ENCODE data around the gene ATG4B. TPM values are rescaled to one million over a fixed set of nuclear protein-coding genes. Genes with fewer than 3 reads are reported as not detected.
A peak's percentile ranks its signal among the peaks of the same experiment; 100 is the strongest.

Gene ATG4B
- polyA plus RNA-seq, 1 donor = 79.8 TPM

DNA sequence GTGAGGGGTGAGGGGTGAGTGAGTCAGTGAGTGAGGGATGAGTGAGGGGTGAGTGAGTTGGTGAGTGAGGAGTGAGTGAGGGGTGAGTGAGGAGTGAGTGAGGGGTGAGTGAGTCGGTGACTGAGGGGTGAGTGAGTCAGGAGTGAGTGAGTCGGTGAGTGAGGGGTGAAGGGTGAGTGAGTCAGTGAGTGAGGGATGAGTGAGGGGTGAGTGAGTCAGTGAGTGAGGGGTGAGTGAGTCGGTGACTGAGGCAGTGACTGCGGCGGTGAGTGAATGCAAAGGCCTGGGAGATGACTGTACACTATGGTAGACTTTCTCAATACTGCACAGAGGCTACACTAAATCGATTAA lies 17.1 kb upstream of the ATG4B start:
- 100% methylated on average over 1 of the region's 6 CpGs for WGBS (ENCODE audit: insufficient coverage, low lambda C conversion rate)
- Histone ChIP-seq H3K4me3 (ENCODE audit: low read length) (no peak overlapping the region), H3K27me3 (ENCODE audit: control insufficient read depth, insufficient read depth, low read length) (no peaks in the 10 kb centered on the region), H3K9me3 (ENCODE audit: control insufficient read depth, low read depth, low read length) (no peaks in the 10 kb centered on the region), H3K4me1 (ENCODE audit: control insufficient read depth, insufficient read depth, low read length) (no peaks in the 10 kb centered on the region), H3K36me3 (ENCODE audit: control insufficient read depth, insufficient read depth, low read length) (peaks cover 16% of the 10 kb centered on the region), H3K27ac (ENCODE audit: low read length) (no peak overlapping the region)
- no peak for DNase-seq

DNA sequence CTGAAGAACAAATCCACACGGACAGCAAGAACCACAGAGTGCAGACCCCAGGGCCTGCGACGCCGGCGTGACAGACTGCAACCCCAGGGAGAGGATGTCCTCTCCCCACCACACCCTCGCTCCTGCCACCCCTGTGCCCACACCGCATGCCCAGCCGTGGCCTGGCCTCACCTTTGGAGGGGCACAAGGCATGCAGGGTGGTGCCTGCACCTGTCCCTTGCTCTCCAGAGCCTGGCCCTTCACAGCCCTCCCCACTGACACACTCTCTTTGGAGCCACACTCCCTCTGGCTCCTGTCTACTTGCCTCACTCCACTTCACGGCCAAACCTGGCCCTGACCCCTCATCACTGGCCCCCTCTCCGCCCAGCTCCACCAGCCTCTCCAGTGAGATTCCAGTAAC lies 9.8 kb upstream of the ATG4B start:
- no peak for DNase-seq

DNA sequence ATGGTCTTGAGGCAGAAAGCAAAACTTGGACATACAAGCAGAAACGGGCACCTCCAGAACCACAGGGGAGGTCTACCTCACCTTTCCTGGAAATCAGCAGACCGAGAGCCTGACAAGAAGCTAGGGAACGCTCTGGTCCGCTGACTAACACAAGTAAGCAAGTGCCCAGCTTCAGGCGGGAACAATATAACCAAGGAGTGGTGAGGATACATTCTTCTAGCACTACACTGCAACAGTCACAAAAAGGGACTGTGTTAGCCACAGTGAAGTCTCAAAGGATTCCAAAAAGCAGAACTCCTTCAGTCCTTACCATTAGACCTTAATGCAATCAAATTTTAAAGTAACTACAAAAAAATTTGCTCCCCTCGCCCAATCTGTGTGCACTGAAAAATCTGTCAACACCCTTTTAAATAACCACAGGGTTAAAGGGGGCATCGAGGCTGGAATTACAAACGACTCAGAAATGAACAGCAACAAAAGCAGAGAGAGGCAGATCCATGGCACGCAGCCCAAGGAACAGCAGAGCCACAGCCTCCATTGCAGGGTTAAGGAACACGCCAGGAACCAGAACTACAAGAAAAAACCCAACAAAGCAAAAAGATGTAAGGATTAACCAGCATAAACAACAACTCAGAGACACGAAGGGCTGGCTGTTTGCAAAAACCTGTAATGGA lies 7.6 kb upstream of the ATG4B start:
- no peak for DNase-seq
- no peak overlapping the region for H3K27ac ChIP-seq (ENCODE audit: low read length)
- no peaks in the 10 kb centered on the region for H3K9me3 ChIP-seq (ENCODE audit: control insufficient read depth, low read depth, low read length)
- no peak overlapping the region for H3K4me3 ChIP-seq (ENCODE audit: low read length)
- WGBS (ENCODE audit: insufficient coverage, low lambda C conversion rate) = 100% methylated on average over 1 of the region's 11 CpGs
- H3K36me3 ChIP-seq (ENCODE audit: control insufficient read depth, insufficient read depth, low read length) = peaks cover 43% of the 10 kb centered on the region
- peaks cover under 1% of the 10 kb centered on the region for H3K4me1 ChIP-seq (ENCODE audit: control insufficient read depth, insufficient read depth, low read length)
- H3K27me3 ChIP-seq (ENCODE audit: control insufficient read depth, insufficient read depth, low read length) = no peaks in the 10 kb centered on the region

More for the DNA sequence above, 9.8 kb upstream of the ATG4B start:
- H3K27me3 ChIP-seq (ENCODE audit: control insufficient read depth, insufficient read depth, low read length) = no peaks in the 10 kb centered on the region
- H3K36me3 ChIP-seq (ENCODE audit: control insufficient read depth, insufficient read depth, low read length) = peaks cover 36% of the 10 kb centered on the region
- H3K9me3 ChIP-seq (ENCODE audit: control insufficient read depth, low read depth, low read length) = no peaks in the 10 kb centered on the region
- H3K4me3 ChIP-seq (ENCODE audit: low read length) = no peak overlapping the region
- WGBS (ENCODE audit: insufficient coverage, low lambda C conversion rate) = no CpG with 5 or more reads among the region's 10 CpGs
- no peak overlapping the region for H3K27ac ChIP-seq (ENCODE audit: low read length)
- H3K4me1 ChIP-seq (ENCODE audit: control insufficient read depth, insufficient read depth, low read length) = no peaks in the 10 kb centered on the region

DNA sequence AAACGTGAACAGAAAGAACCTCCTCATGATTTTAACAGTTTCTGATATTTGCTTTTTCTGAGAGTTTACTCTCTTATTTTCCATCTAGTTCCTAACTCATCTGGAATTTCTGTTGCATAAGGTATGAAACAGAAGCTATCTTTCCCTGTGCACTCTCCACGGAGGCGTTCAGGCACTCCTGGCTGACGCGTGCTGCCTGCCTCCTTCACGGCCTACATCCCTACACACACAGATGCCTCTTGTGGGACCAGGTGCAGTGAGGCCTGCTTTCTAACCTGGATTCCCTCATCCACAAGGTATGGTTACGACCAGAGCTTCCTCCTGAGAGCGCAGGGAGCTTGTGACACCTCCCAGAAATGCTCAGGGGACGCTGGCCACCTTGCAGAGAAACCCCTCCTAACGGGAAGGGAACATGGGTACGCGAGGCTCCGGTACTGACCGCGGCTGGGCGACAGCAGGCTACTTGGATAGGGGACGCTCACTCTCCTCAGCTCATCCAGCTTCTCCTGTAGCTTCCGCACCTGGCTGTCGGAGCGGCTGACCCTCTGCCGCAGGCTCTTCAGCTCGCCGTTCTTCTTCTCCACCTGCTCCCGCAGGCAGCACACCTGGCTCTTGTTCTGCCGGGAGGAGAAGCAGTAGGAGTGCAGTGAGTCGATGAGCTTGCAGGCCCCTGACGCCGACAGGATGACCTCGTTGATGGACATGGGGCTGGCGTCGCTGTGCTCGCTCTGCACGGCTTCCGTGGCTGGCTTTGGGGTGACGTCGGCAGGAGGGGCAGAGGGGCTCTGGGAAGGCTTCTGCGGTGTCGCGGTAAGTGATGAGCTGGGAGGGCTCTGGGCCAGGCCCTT lies 4.8 kb upstream of the ATG4B start:
- H3K27ac ChIP-seq (ENCODE audit: low read length) = no peak overlapping the region
- WGBS (ENCODE audit: insufficient coverage, low lambda C conversion rate) = 71% methylated on average over 1 of the region's 39 CpGs
- H3K9me3 ChIP-seq (ENCODE audit: control insufficient read depth, low read depth, low read length) = no peaks in the 10 kb centered on the region
- H3K27me3 ChIP-seq (ENCODE audit: control insufficient read depth, insufficient read depth, low read length) = no peaks in the 10 kb centered on the region
- peaks cover 11% of the 10 kb centered on the region for H3K4me1 ChIP-seq (ENCODE audit: control insufficient read depth, insufficient read depth, low read length)
- no peak overlapping the region for H3K4me3 ChIP-seq (ENCODE audit: low read length)
- H3K36me3 ChIP-seq (ENCODE audit: control insufficient read depth, insufficient read depth, low read length) = peaks cover 41% of the 10 kb centered on the region
- no peak for DNase-seq

DNA sequence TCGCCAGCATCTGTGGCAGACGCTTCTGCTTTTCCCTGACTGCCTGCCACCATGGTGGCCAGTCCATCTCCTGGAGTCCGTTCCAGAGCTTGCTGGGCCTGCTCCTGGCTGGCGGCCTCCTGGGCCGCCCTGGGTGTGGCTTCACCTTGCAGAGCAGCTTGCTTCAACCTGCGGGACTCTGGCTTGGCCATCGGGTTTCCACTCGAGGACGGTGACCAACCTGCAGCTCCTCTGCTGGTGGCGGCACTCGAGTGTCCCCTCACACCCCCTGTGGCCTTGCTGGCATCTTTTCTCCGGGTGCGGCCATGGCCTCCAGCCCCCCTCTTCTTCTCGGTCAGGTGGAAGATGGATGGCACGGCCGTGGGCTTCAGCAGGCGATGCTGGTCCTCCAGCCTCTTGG lies 3.9 kb upstream of the ATG4B start:
- no CpG with 5 or more reads among the region's 17 CpGs for WGBS (ENCODE audit: insufficient coverage, low lambda C conversion rate)
- Histone ChIP-seq H3K36me3 (ENCODE audit: control insufficient read depth, insufficient read depth, low read length) (peaks cover 35% of the 10 kb centered on the region), H3K27me3 (ENCODE audit: control insufficient read depth, insufficient read depth, low read length) (no peaks in the 10 kb centered on the region), H3K9me3 (ENCODE audit: control insufficient read depth, low read depth, low read length) (no peaks in the 10 kb centered on the region), H3K4me3 (ENCODE audit: low read length) (no peak overlapping the region), H3K4me1 (ENCODE audit: control insufficient read depth, insufficient read depth, low read length) (peaks cover 11% of the 10 kb centered on the region), H3K27ac (ENCODE audit: low read length) (no peak overlapping the region)
- DNase-seq = no peak

GRCh38 chr2:241635756-241636155 lies 1.7 kb upstream of the ATG4B start:
- Histone ChIP-seq H3K27ac (ENCODE audit: low read length) (peak overlapping the region; percentile 70), H3K27me3 (ENCODE audit: control insufficient read depth, insufficient read depth, low read length) (no peaks in the 10 kb centered on the region), H3K9me3 (ENCODE audit: control insufficient read depth, low read depth, low read length) (peaks cover 11% of the 10 kb centered on the region), H3K4me3 (ENCODE audit: low read length) (peak overlapping the region; percentile 85), H3K4me1 (ENCODE audit: control insufficient read depth, insufficient read depth, low read length) (peaks cover 16% of the 10 kb centered on the region), H3K36me3 (ENCODE audit: control insufficient read depth, insufficient read depth, low read length) (peaks cover 29% of the 10 kb centered on the region)
- WGBS (ENCODE audit: insufficient coverage, low lambda C conversion rate) = 13% methylated on average over 4 of the region's 6 CpGs
- DNase-seq = peak in 1 of 2 donors; percentile 15

DNA sequence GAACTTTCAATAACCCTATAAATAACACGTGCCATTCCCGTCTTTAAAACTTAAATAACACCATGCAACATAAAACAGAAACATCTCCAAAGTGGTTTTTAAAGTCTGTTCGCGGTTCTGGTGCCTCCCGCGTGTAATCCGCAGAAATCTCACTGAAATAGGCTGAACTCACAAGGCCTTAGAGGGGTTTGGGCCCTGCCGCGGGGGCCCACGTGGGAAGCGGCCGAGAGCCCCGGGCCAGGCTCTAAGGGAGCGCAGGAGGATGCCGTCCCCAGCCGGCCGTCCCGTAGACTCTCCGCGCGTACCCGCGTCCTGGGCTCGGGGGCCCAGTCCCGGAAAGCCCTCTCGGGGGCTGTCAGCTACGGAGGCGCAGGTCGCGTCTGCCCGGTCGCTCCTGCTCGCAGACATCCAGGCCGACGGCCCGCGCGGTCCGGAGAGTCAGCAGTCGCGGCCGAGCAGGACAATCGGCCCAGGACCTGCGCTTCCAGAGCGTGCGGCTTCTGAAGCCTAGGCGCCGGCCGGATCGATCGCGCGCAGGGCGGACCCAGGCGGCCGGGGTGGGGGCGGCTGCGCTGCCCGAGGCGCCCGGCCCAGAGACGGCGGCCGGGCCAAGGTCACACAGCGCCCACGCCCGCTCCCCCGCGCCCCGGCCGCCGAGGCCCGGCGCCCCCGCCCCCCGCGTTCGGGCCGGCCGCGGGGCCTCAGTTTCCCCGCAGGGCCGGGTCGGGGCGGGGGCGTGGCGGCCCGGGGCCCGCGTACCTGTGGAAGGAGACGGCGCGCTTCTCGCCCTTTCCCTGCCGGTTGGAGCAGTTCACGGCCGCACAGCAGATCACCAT lies 1.1 kb upstream of the ATG4B start:
- Histone ChIP-seq H3K4me3 (ENCODE audit: low read length) (peak overlapping the region; percentile 85), H3K4me1 (ENCODE audit: control insufficient read depth, insufficient read depth, low read length) (peaks cover 16% of the 10 kb centered on the region), H3K9me3 (ENCODE audit: control insufficient read depth, low read depth, low read length) (peaks cover 11% of the 10 kb centered on the region), H3K27me3 (ENCODE audit: control insufficient read depth, insufficient read depth, low read length) (no peaks in the 10 kb centered on the region), H3K27ac (ENCODE audit: low read length) (peak overlapping the region; percentile 70), H3K36me3 (ENCODE audit: control insufficient read depth, insufficient read depth, low read length) (peaks cover 26% of the 10 kb centered on the region)
- peak; percentile 15 to 64 for DNase-seq
- no CpG with 5 or more reads among the region's 97 CpGs for WGBS (ENCODE audit: insufficient coverage, low lambda C conversion rate)

- peaks cover 11% of the 10 kb centered on the region for H3K9me3 ChIP-seq (ENCODE audit: control insufficient read depth, low read depth, low read length)
- no peak overlapping the region for H3K27ac ChIP-seq (ENCODE audit: low read length)
- no peaks in the 10 kb centered on the region for H3K27me3 ChIP-seq (ENCODE audit: control insufficient read depth, insufficient read depth, low read length)
- 0% methylated on average over 3 of the region's 67 CpGs for WGBS (ENCODE audit: insufficient coverage, low lambda C conversion rate)
- H3K36me3 ChIP-seq (ENCODE audit: control insufficient read depth, insufficient read depth, low read length) = peaks cover 14% of the 10 kb centered on the region
- peaks cover 16% of the 10 kb centered on the region for H3K4me1 ChIP-seq (ENCODE audit: control insufficient read depth, insufficient read depth, low read length)
- peak overlapping the region; percentile 97 for H3K4me3 ChIP-seq (ENCODE audit: low read length)
- DNase-seq = no peak
These were observed 535 bp downstream of the ATG4B start for GRCh38 chr2:241637795-241638660.

DNA sequence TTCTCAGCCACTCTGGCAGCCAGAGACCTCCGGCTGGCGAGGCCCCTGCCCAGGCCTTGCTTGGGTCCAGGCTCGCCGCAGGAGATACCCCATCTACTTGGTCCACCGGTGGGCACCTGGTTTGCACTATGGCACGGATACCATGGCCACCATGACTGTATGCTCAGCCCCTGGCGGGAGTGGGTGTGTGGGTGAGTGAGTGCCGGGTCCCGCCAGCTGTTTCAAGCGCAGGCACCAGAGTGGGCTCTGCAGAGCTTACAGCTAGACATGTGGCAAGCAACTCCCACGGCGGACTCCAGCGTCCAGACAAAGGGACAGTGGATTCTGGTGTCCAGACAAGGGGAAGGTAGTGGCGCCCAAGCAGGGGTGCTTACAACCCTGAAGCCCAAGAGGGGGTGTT lies 1.4 kb downstream of the ATG4B start:
- H3K4me1 ChIP-seq (ENCODE audit: control insufficient read depth, insufficient read depth, low read length) = peaks cover 16% of the 10 kb centered on the region
- WGBS (ENCODE audit: insufficient coverage, low lambda C conversion rate) = no CpG with 5 or more reads among the region's 14 CpGs
- peaks cover 8% of the 10 kb centered on the region for H3K36me3 ChIP-seq (ENCODE audit: control insufficient read depth, insufficient read depth, low read length)
- no peak overlapping the region for H3K27ac ChIP-seq (ENCODE audit: low read length)
- no peak overlapping the region for H3K4me3 ChIP-seq (ENCODE audit: low read length)
- peaks cover 11% of the 10 kb centered on the region for H3K9me3 ChIP-seq (ENCODE audit: control insufficient read depth, low read depth, low read length)
- no peak for DNase-seq
- no peaks in the 10 kb centered on the region for H3K27me3 ChIP-seq (ENCODE audit: control insufficient read depth, insufficient read depth, low read length)
